ENCODE data around the gene GSC. TPM values are rescaled to one million over a fixed set of nuclear protein-coding genes. Genes with fewer than 3 reads are reported as not detected.

The GSC gene
- total and polyA plus RNA-seq, 2 experiments from 2014 or later = 0.27 to 0.97 TPM

GRCh38 chr14:94819531-94819930, 49.6 kb upstream of the GSC start (continued):
- TF ChIP-seq, protein P1, sequence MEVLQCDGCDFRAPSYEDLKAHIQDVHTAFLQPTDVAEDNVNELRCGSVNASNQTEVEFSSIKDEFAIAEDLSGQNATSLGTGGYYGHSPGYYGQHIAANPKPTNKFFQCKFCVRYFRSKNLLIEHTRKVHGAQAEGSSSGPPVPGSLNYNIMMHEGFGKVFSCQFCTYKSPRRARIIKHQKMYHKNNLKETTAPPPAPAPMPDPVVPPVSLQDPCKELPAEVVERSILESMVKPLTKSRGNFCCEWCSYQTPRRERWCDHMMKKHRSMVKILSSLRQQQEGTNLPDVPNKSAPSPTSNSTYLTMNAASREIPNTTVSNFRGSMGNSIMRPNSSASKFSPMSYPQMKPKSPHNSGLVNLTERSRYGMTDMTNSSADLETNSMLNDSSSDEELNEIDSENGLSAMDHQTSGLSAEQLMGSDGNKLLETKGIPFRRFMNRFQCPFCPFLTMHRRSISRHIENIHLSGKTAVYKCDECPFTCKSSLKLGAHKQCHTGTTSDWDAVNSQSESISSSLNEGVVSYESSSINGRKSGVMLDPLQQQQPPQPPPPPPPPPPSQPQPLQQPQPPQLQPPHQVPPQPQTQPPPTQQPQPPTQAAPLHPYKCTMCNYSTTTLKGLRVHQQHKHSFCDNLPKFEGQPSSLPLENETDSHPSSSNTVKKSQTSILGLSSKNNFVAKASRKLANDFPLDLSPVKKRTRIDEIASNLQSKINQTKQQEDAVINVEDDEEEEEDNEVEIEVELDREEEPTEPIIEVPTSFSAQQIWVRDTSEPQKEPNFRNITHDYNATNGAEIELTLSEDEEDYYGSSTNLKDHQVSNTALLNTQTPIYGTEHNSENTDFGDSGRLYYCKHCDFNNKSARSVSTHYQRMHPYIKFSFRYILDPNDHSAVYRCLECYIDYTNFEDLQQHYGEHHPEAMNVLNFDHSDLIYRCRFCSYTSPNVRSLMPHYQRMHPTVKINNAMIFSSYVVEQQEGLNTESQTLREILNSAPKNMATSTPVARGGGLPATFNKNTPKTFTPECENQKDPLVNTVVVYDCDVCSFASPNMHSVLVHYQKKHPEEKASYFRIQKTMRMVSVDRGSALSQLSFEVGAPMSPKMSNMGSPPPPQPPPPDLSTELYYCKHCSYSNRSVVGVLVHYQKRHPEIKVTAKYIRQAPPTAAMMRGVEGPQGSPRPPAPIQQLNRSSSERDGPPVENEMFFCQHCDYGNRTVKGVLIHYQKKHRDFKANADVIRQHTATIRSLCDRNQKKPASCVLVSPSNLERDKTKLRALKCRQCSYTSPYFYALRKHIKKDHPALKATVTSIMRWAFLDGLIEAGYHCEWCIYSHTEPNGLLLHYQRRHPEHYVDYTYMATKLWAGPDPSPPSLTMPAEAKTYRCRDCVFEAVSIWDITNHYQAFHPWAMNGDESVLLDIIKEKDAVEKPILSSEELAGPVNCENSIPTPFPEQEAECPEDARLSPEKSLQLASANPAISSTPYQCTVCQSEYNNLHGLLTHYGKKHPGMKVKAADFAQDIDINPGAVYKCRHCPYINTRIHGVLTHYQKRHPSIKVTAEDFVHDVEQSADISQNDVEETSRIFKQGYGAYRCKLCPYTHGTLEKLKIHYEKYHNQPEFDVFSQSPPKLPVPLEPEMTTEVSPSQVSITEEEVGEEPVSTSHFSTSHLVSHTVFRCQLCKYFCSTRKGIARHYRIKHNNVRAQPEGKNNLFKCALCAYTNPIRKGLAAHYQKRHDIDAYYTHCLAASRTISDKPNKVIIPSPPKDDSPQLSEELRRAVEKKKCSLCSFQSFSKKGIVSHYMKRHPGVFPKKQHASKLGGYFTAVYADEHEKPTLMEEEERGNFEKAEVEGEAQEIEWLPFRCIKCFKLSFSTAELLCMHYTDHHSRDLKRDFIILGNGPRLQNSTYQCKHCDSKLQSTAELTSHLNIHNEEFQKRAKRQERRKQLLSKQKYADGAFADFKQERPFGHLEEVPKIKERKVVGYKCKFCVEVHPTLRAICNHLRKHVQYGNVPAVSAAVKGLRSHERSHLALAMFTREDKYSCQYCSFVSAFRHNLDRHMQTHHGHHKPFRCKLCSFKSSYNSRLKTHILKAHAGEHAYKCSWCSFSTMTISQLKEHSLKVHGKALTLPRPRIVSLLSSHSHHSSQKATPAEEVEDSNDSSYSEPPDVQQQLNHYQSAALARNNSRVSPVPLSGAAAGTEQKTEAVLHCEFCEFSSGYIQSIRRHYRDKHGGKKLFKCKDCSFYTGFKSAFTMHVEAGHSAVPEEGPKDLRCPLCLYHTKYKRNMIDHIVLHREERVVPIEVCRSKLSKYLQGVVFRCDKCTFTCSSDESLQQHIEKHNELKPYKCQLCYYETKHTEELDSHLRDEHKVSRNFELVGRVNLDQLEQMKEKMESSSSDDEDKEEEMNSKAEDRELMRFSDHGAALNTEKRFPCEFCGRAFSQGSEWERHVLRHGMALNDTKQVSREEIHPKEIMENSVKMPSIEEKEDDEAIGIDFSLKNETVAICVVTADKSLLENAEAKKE (CRISPR knock-in tag; IDR thresholded peaks at IDR 0.05) = no peak

DNA sequence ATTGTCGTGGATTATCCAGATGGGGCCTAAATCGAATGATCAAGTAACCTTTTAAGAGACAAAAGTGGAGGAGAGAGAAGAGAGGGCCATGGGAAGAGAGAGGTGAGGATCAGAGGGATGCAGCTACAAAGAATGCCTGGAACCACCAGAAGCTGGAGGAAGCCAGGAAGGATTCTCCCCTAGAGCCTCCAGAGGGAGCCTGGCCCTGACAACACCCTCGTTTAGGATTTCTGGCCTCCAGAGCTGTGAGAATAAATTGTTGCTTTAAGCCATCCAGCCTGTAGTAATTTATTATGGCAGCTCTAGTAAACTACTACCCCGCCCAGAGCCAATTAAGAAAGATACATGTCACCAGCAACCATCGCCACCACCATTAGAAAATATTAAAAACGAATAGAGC, 46.2 kb upstream of the GSC start:
- no peak overlapping the region for H3K4me2 ChIP-seq
- Mint-ChIP-seq H3K36me3 (ENCODE audit: low read depth) (peaks cover 3% of the 10 kb centered on the region; the same call in 1 of the 3 replicates), H3K27ac (no peak overlapping the region), H3K9me3 (peaks cover 28% of the 10 kb centered on the region), H3K4me1 (no peaks in the 10 kb centered on the region), H3K27me3 (ENCODE audit: insufficient read depth, low read depth, poor library complexity) (peaks cover 4% of the 10 kb centered on the region), H3K4me3 (no peak overlapping the region)
- DNase-seq (ENCODE audit: low spot score) (peak; percentile 34), ATAC-seq (peak; percentile 53; the same call in 2 of the 3 replicates)
- H2AFZ ChIP-seq = no peak overlapping the region
- no peaks in the 10 kb centered on the region for H3K4me1 ChIP-seq (ENCODE audit: insufficient read depth)
- no peak overlapping the region for H3K27ac ChIP-seq (ENCODE audit: low read depth)
- no peaks in the 10 kb centered on the region for H3K27me3 ChIP-seq (ENCODE audit: insufficient read depth)
- H3K79me2 ChIP-seq (replicated peaks; ENCODE audit: insufficient read depth) = no peaks in the 10 kb centered on the region
- TF ChIP-seq, protein P2, sequence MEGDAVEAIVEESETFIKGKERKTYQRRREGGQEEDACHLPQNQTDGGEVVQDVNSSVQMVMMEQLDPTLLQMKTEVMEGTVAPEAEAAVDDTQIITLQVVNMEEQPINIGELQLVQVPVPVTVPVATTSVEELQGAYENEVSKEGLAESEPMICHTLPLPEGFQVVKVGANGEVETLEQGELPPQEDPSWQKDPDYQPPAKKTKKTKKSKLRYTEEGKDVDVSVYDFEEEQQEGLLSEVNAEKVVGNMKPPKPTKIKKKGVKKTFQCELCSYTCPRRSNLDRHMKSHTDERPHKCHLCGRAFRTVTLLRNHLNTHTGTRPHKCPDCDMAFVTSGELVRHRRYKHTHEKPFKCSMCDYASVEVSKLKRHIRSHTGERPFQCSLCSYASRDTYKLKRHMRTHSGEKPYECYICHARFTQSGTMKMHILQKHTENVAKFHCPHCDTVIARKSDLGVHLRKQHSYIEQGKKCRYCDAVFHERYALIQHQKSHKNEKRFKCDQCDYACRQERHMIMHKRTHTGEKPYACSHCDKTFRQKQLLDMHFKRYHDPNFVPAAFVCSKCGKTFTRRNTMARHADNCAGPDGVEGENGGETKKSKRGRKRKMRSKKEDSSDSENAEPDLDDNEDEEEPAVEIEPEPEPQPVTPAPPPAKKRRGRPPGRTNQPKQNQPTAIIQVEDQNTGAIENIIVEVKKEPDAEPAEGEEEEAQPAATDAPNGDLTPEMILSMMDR (conservative IDR thresholded peaks at IDR 0.05; ENCODE audit: low read depth in 2 of 2) = peak in 1 of 2 experiments; percentile 42; a peak in 2 of 4 replicates
- no peak for TF ChIP-seq EZH2phosphoT487 (IDR thresholded peaks at IDR 0.05; ENCODE audit: unreplicated experiment)
- H3K4me3 ChIP-seq = no peak overlapping the region
- H3K36me3 ChIP-seq (ENCODE audit: insufficient read depth) = no peaks in the 10 kb centered on the region; the same call in 1 of the 2 replicates
- H3K9me2 ChIP-seq (ENCODE audit: insufficient read depth) = no peaks in the 10 kb centered on the region
- no peaks in the 10 kb centered on the region for H3F3A ChIP-seq (replicated peaks; ENCODE audit: low read depth)
- no peaks in the 10 kb centered on the region for H4K20me1 ChIP-seq (replicated peaks; ENCODE audit: insufficient read depth)
